ENCODE results near the gene ARHGAP5. TPM values are rescaled to one million over a fixed set of nuclear protein-coding genes. Genes with fewer than 3 reads are reported as not detected.

ARHGAP5 gene
- total and polyA plus RNA-seq, 2 experiments from 2014 or later: 22.1 to 72.6 TPM

GRCh38 chr14:32083789-32084188 is 6.7 kb downstream of the ARHGAP5 start:
- H3K4me3 Mint-ChIP-seq: no peak overlapping the region
- H3K4me3 ChIP-seq: no peak overlapping the region
- peaks cover 58% of the 10 kb centered on the region for H3K4me1 Mint-ChIP-seq
- peaks cover 99% of the 10 kb centered on the region for H3K79me2 ChIP-seq (replicated peaks; ENCODE audit: insufficient read depth)
- H2AFZ ChIP-seq: no peak overlapping the region
- peaks cover 26% of the 10 kb centered on the region for H4K20me1 ChIP-seq (replicated peaks; ENCODE audit: insufficient read depth)
- ATAC-seq (no peak), DNase-seq (ENCODE audit: low spot score) (no peak)
- no peak overlapping the region for H3K27ac ChIP-seq (ENCODE audit: low read depth)
- H3K36me3 ChIP-seq (ENCODE audit: insufficient read depth): no peaks in the 10 kb centered on the region
- peaks cover 47% of the 10 kb centered on the region for H3K4me1 ChIP-seq (ENCODE audit: insufficient read depth)
- no peaks in the 10 kb centered on the region for H3F3A ChIP-seq (replicated peaks; ENCODE audit: low read depth)
- no peaks in the 10 kb centered on the region for H3K27me3 Mint-ChIP-seq (ENCODE audit: insufficient read depth, low read depth, poor library complexity)
- TF ChIP-seq STAT1 (IDR thresholded peaks at IDR 0.05; ENCODE audit: unreplicated experiment): no peak
- TF ChIP-seq EZH2phosphoT487 (IDR thresholded peaks at IDR 0.05; ENCODE audit: unreplicated experiment): no peak
- TF ChIP-seq ZNF462 (CRISPR knock-in tag; IDR thresholded peaks at IDR 0.05): no peak
- no peak for TF ChIP-seq REST (IDR thresholded peaks at IDR 0.05; ENCODE audit: unreplicated experiment)
- TF ChIP-seq ZNF114 (CRISPR knock-in tag; IDR thresholded peaks at IDR 0.05): no peak
- no peak for TF ChIP-seq CREB1 (CRISPR knock-in tag; IDR thresholded peaks at IDR 0.05; ENCODE audit: low read depth)
- no peak for TF ChIP-seq ZNF331 (CRISPR knock-in tag; IDR thresholded peaks at IDR 0.05; ENCODE audit: low read depth)
- TF ChIP-seq JUNB (IDR thresholded peaks at IDR 0.05; ENCODE audit: unreplicated experiment): no peak
- TF ChIP-seq CTCF (conservative IDR thresholded peaks at IDR 0.05; ENCODE audit: low read depth in 2 of 2): no peak
- no peak for TF ChIP-seq EZH2 (IDR thresholded peaks at IDR 0.05; ENCODE audit: low read depth, unreplicated experiment)
- TF ChIP-seq ETS1 (IDR thresholded peaks at IDR 0.05): no peak
- TF ChIP-seq NANOG (IDR thresholded peaks at IDR 0.05; ENCODE audit: borderline replicate concordance): no peak
- no peak for TF ChIP-seq POLR2AphosphoS5 (IDR thresholded peaks at IDR 0.05; ENCODE audit: low read depth)
- no peaks in the 10 kb centered on the region for H3K27me3 ChIP-seq (ENCODE audit: insufficient read depth)
- H3K27ac Mint-ChIP-seq: no peak overlapping the region; the same call in 1 of the 2 replicates
- no peak overlapping the region for H3K4me2 ChIP-seq
- H3K9me3 Mint-ChIP-seq: no peaks in the 10 kb centered on the region
- no peaks in the 10 kb centered on the region for H3K9me2 ChIP-seq (ENCODE audit: insufficient read depth)
- H3K36me3 Mint-ChIP-seq (ENCODE audit: low read depth): no peaks in the 10 kb centered on the region
